A549 (cell line): ENCODE measurements around the gene AUTS2.

Experiments
- BHLHE40 ChIP-seq: IDR thresholded peaks from 2 replicates; pipeline ENCODE4 v1.6.1; 2012; ENCODE audit warnings: low read depth, low read length, inconsistent platforms
- HOXA7 ChIP-seq: fragments of 250-450 bp; sonication (Bioruptor Pico); IDR thresholded peaks from 2 replicates; pipeline ENCODE4 v1.5.0; 2020; ENCODE audit warnings: mild to moderate bottlenecking, moderate library complexity
- JUNB ChIP-seq: fragments of >200 bp; sonication (Bioruptor Twin); formaldehyde crosslinking; IDR thresholded peaks from 2 replicates; pipeline ENCODE4 v1.6.1; 2016
- POLR2A ChIP-seq: IDR thresholded peaks from 2 replicates; pipeline ENCODE4 v1.6.1; 2012; ENCODE audit warnings: mild to moderate bottlenecking, low read length
- POLR2AphosphoS2 ChIP-seq: conservative IDR thresholded peaks from 2 replicates; pipeline ENCODE4 v1.6.1; 2012; ENCODE audit warnings: low read length, improper control_type of control experiment, inconsistent platforms
- RAD21 ChIP-seq, 2 experiments: fragments of >200 bp in 1 of 2; sonication (Bioruptor Twin) in 1 of 2; formaldehyde crosslinking in 1 of 2; IDR thresholded peaks in 1 of 2; conservative IDR thresholded peaks in 1 of 2; 2 replicates in 1 of 2; 3 replicates in 1 of 2; pipeline ENCODE4 v1.6.1; 2012 to 2018; ENCODE audit warnings: inconsistent platforms in 1 of 2
- ZSCAN20 ChIP-seq: fragments of 250-450 bp; sonication (Bioruptor Pico); IDR thresholded peaks from 2 replicates; pipeline ENCODE4 v1.8.0; 2022; ENCODE audit warnings: mild to moderate bottlenecking, moderate library complexity
- TF ChIP-seq, protein P1 (sequence below): fragments of 200-600 bp; sonication (generic); IDR thresholded peaks from 2 replicates; pipeline ENCODE4 v1.6.1; 2016; ENCODE audit warnings: antibody characterized with exemption, mild to moderate bottlenecking, moderate library complexity
- TF ChIP-seq, protein P2 (sequence below): fragments of >200 bp; sonication (Bioruptor Twin); formaldehyde crosslinking; IDR thresholded peaks from 3 replicates; pipeline ENCODE4 v1.6.1; 2016
- TF ChIP-seq, protein P3 (sequence below): fragments of >200 bp; sonication (Bioruptor Twin); formaldehyde crosslinking; IDR thresholded peaks from 3 replicates; pipeline ENCODE4 v1.5.1; 2016
- TF ChIP-seq, protein P4 (sequence below): IDR thresholded peaks from 2 replicates; pipeline ENCODE4 v1.6.1; 2012; ENCODE audit warnings: low read depth, borderline replicate concordance

DNA sequence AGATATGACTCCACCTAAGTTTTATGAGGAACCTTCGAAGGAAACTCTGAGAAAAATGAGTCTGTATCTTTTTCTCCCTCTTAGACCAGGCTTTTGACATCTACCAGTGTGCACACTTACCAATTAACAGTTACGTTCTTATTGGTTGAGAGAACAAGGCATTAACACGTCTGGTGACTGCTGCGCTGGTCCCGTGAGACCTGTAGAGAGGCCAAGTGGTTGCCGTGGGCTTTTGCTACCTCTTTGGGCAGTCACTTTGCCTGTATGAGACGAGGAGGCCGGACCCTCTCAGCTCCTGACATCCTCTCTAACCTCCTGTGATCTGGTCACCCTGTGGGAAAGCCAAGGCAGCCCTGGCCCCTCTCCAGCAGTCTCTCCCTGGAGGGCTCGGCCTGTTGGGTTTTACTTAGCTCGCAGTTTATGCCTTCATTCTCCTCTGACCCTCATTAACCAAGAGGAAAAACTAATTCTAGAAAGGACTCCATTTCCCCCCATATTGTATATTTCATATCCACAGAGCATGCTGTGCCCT lies 1019.8 kb downstream of the AUTS2 start:
- TF ChIP-seq, protein P1, sequence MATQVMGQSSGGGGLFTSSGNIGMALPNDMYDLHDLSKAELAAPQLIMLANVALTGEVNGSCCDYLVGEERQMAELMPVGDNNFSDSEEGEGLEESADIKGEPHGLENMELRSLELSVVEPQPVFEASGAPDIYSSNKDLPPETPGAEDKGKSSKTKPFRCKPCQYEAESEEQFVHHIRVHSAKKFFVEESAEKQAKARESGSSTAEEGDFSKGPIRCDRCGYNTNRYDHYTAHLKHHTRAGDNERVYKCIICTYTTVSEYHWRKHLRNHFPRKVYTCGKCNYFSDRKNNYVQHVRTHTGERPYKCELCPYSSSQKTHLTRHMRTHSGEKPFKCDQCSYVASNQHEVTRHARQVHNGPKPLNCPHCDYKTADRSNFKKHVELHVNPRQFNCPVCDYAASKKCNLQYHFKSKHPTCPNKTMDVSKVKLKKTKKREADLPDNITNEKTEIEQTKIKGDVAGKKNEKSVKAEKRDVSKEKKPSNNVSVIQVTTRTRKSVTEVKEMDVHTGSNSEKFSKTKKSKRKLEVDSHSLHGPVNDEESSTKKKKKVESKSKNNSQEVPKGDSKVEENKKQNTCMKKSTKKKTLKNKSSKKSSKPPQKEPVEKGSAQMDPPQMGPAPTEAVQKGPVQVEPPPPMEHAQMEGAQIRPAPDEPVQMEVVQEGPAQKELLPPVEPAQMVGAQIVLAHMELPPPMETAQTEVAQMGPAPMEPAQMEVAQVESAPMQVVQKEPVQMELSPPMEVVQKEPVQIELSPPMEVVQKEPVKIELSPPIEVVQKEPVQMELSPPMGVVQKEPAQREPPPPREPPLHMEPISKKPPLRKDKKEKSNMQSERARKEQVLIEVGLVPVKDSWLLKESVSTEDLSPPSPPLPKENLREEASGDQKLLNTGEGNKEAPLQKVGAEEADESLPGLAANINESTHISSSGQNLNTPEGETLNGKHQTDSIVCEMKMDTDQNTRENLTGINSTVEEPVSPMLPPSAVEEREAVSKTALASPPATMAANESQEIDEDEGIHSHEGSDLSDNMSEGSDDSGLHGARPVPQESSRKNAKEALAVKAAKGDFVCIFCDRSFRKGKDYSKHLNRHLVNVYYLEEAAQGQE = no peak
- TF ChIP-seq HOXA7 (CRISPR knock-in tag) = no peak
- TF ChIP-seq, protein P2, sequence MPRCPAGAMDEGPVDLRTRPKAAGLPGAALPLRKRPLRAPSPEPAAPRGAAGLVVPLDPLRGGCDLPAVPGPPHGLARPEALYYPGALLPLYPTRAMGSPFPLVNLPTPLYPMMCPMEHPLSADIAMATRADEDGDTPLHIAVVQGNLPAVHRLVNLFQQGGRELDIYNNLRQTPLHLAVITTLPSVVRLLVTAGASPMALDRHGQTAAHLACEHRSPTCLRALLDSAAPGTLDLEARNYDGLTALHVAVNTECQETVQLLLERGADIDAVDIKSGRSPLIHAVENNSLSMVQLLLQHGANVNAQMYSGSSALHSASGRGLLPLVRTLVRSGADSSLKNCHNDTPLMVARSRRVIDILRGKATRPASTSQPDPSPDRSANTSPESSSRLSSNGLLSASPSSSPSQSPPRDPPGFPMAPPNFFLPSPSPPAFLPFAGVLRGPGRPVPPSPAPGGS = no peak
- TF ChIP-seq, protein P3, sequence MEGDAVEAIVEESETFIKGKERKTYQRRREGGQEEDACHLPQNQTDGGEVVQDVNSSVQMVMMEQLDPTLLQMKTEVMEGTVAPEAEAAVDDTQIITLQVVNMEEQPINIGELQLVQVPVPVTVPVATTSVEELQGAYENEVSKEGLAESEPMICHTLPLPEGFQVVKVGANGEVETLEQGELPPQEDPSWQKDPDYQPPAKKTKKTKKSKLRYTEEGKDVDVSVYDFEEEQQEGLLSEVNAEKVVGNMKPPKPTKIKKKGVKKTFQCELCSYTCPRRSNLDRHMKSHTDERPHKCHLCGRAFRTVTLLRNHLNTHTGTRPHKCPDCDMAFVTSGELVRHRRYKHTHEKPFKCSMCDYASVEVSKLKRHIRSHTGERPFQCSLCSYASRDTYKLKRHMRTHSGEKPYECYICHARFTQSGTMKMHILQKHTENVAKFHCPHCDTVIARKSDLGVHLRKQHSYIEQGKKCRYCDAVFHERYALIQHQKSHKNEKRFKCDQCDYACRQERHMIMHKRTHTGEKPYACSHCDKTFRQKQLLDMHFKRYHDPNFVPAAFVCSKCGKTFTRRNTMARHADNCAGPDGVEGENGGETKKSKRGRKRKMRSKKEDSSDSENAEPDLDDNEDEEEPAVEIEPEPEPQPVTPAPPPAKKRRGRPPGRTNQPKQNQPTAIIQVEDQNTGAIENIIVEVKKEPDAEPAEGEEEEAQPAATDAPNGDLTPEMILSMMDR = no peak
- no peak for TF ChIP-seq RAD21 (conservative IDR thresholded peaks at IDR 0.05 in 1 of 2, IDR thresholded peaks at IDR 0.05 in 1 of 2)
- TF ChIP-seq, protein P4, sequence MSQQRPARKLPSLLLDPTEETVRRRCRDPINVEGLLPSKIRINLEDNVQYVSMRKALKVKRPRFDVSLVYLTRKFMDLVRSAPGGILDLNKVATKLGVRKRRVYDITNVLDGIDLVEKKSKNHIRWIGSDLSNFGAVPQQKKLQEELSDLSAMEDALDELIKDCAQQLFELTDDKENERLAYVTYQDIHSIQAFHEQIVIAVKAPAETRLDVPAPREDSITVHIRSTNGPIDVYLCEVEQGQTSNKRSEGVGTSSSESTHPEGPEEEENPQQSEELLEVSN = no peak
- TF ChIP-seq JUNB = no peak
- TF ChIP-seq POLR2A = no peak
- TF ChIP-seq BHLHE40 = no peak
- no peak for TF ChIP-seq POLR2AphosphoS2
- TF ChIP-seq ZSCAN20 = no peak
